Activated CD4-positive, alpha-beta T cell treated with anti-CD3 and anti-CD28 coated beads, Interleukin-2, amount 50 U/mL, for 48 hours (primary cell): ENCODE measurements around the gene ATN1.
A peak's percentile ranks its signal among the peaks of the same experiment; 100 is the strongest.

Experiments
- DNase-seq, 2 experiments: peaks; one replicate each; pipeline ENCODE4 v3.0.0-alpha.2; 2020

Gene ATN1

DNA sequence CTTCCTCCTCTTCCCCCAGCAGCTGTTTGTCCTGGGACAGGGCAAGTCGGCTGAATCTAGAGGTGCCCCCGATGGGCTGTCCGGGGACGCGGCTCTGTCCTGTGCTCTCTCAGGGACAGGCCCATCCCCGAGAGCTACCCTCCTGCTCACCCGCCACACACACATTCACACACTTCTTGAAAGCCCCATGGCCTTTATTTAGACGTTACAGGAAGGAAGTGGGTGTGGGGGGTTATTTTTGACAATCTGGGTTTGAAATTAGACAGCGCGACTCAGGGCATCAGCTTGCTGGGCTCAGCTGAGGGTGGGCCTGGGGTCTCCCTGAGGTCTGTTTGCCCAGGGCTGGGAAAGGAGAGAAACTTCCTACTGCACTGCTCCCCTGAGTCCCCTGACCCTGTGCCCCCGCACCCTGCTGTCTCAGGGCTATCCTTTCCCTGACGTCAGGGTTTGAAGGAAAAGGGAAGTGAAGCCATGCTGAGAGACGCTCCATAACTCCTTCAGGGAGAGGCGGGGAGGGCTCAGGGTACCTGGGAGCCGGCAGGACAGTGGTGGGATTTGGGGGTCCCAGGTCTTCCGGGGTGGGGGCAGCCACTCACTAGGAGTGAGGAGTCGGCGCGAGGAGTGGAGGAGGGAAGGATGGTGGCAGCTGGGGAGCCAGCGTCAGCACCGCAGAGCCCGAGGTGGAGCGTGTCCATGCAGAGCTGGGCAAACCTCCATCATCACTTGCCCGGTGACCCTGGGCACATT lies 31.5 kb downstream of the ATN1 start:
- peak; percentile 68 to 76 for DNase-seq

DNA sequence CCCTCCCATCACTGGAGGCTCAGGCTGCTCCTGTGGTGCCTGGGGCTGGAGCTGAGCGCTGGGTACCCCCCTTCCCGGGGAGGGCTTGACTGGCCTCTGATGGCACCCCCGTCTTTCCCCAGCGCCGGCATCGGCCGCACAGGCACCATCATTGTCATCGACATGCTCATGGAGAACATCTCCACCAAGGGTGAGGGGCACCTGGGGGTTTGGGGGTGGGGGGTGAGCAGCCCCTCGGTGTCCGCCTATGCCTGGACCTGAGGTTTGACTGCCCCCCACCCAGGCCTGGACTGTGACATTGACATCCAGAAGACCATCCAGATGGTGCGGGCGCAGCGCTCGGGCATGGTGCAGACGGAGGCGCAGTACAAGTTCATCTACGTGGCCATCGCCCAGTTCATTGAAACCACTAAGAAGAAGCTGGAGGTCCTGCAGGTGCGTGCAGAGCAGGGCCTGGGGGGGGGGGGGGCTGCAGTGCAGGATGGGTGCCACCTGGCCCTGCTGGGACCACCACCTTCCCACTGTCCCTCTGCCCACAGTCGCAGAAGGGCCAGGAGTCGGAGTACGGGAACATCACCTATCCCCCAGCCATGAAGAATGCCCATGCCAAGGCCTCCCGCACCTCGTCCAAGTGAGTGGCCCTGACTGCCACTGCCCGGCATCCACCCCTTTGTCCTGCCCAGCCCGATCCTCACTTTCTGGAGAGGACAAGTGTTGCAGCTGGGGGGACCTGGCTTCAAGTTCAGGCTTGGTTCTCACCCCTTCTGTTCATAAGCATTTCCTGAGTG lies 32.2 kb downstream of the ATN1 start:
- no peak for DNase-seq

DNA sequence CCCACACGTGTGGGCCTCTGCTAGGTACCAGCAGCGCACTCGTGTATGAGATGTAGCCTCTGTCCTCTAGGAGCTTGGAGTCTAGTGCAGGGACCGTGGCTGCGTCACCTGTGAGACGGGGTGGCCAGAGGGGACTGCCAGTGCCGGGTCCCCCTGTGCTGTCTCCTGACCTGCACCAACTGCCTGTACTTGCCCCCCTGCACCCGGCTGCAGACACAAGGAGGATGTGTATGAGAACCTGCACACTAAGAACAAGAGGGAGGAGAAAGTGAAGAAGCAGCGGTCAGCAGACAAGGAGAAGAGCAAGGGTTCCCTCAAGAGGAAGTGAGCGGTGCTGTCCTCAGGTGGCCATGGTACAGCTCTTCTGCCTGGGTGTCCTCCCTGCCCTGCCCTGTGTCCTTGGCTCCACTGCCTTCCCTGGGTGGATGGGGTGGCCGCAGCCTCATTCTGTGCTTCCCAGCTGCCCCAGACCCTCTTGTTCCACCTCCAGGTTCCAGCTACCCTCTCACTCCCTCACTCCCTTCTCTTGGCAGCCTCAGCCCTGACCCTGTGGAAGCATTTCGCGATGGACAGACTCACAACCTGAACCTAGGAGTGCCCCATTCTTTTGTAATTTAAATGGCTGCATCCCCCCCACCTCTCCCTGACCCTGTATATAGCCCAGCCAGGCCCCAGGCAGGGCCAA lies 33.0 kb downstream of the ATN1 start:
- peak in 1 of 2 experiments; percentile 49 for DNase-seq

DNA sequence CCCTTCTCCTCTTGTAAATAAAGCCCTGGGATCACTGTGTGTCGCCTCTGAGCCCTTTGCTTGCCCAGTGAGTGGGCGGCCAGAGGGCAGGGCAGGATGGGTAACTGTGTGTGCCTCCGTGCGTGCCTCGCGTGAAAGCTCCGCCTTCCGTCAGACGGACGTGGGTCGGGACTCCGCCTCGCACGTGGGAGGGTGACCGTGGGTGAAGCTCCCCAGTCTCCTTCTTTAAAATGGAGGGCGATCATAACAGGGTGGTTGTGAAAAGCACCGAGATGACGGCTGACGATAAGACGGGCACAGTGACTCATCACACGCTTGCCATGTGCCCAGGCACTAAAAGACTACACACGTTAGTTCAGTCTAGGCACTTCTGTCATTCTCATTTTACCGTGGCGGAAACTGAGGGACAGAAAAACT lies 33.5 kb downstream of the ATN1 start:
- DNase-seq, result peak; percentile 96 to 98

DNA sequence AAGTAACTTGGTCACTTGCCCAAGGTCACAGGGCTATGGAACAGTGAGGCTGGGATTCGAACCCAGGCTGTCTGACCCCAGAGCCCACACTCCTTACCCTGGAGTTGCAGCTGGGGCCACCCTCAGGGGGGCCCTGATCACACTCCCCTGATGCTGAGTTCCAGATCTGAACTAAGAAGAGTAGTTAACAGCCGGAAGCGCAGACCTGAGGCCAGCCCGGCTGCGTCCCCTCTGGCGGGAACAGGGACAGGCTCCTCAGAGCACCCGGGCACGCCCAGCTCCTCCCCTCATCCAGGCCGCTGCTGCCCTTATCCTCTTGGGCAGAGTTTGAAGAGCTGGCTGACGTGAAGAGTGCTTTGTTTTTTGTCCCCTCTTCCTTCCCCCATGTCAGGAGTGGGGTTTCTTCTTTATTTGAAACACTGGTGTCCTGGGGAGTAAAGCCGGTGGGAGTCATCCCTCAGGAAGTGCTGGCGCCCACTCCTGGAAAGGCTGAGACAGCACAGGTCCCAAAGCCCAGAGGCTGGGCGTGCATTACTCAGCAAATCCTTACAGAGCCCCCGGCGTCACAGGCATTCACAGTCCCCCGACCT lies 34.0 kb downstream of the ATN1 start:
- peak; percentile 73 to 77 for DNase-seq

DNA sequence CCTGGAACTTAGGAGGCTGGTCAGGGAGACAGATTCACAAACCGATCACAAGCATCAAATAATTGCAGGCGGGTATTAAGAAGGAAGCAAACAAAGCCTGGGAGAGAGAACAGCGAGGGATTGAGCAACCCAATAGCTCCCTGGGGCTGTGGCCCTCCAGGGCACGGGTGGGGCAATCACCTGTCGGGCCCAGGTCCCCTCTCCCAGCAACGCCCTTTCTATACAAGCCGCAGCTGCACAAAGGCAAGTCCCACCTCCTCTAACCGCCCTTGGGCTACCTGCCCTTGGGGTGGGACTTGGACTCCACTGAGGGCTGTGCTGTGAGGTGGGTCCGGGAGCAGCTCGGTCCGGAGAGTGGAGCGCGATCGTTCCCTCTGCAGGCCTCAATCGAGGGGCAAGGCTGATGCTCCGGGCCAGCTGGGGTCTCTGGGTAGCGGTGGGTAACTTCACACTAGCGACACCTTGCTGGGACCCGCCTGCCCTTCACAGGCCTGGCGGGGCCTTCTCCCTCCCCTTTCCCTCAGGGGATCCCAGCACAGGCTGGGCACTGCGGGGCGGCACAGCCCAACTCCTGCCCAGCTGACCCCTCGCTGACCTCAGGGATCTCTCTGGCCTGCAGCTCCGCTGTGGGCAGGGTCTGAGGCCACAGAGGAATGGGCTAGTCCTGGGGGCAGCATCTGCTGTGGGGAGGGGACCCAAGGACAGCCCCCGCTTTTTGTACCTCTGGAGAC lies 34.7 kb downstream of the ATN1 start:
- no peak for DNase-seq

DNA sequence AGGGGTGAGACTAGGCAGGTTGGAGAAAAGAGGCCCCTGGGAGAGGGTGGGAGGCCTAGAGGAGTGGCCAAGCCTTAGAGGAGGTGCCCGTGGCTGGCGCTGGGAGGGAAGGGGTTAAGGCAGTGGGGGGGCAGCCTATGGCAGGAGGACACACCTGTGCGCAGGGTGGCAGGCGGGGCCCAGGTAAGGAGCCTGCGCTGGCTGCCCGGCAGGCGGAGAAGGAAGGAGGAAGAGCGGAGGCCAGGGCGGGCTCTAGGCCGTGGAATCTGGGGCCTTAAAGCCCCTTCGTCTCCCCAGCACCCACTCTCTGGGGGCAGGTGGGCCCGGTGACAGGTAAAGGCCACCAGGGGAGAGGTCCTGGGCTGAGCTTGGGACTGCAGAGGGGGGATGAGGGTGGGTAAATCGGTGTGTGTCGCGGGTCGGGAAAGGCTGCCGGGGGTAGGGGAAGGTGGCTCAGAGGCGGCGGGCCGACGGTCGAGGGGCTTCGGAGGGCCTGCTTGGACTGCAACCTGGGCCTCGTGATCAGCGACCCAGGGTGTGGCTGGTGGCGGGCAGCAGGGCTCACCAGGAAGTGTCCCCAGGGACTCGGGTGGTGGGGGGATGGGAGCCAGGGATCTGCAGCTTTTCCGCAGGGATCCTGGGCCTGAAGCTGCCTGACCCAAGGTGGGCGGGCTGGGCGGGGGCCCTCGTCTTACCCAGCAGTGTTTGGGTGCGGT lies 35.4 kb downstream of the ATN1 start:
- DNase-seq, result no peak

DNA sequence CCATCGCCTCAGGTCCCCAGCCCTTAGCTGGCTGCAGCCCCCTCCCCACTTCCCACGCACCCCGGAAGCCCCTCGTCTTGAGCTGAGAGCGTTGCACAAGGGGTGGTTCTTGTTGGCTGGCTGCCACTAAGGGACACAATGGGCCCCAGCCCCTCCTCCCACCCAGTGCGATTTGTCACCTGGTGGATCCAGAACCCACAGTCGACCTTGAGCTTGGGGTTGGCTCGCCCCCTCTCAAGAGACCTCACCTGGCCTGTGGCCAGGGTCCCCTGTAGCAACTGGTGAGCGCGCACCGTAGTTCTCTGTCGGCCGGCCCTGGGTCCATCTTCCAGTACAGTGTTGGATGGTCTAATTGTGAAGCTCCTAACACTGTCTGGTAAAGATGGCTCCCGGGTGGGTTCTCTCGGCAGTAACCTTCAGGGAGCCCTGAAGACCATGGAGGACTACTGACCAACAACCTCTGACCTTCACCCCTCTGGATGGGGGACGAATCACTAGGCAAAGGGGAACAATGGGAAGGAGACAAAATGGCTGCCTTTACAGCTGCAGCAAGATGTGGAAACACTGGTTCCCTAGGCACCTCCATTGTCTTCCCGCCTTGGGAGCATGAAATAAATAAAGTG lies 36.1 kb downstream of the ATN1 start:
- no peak for DNase-seq

DNA sequence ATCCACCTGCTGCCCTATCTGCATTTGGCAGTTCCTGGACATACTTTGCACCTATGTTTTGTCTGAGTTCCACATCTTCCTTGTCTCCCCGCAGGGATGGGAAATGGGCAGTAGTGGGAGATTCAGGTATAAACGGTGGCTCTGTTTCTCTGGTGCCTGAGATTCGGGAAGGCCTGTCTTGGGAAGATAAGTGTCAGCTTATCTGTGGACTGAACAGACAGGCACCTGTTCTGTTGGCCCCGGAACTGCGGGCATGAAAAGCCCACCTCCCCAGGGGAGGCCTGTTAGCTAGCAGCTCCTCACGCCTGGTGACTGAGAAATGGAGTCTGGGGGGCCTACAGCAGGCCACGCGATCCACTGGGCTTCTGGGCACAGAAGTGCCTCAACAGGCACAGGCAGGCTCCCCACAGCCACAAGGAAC lies 36.9 kb downstream of the ATN1 start:
- DNase-seq, result no peak

DNA sequence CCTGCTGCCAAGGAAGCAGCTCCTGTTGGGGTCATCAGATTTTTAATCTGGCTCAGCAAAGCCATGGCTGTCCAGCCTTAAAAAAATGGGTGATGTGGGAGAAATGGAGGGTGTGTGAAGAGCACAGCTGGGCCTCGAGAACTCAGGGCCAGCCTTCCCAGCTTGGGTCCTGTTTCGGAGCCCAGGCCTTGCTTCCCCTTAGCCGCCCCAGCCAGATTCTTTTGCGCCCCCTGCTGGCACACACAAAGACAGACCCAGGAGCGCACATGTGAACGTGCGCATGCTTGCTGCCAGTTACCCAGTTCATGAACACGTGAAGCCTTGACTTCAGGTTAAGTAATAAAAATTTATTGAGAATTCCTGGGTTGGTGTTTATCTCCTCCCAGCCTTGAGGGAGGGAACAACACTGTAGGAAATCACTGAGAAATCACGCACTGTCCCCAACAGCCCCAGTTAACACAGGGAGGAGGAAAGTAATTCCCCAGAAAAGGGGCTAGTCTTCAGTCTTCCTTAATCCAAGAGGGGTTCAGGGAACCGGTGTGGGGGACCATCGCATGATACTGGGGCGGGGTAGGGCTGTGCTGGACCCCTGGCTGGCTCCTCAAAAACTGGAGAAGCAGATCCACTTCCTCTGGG lies 37.4 kb downstream of the ATN1 start:
- DNase-seq, result peak; percentile 89 to 92

DNA sequence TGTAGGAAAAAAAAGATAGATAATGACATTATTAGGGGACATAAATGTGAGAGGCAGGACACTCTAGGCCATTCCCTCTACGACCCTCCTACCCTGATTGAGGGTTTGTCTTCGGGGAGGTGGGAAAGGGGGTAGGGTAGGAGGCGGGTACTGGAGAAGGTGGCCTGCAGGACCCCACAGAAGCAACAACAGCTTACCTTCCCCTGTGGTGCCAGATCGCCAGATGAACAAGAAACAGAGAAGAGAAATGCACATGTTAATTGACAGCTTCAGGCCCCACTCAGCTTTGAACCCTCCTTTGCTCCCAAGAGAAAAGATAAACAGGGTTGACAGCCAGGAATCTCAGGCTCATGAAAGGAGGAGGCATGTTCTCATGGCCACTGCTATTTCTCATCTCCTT lies 38.0 kb downstream of the ATN1 start:
- no peak for DNase-seq

DNA sequence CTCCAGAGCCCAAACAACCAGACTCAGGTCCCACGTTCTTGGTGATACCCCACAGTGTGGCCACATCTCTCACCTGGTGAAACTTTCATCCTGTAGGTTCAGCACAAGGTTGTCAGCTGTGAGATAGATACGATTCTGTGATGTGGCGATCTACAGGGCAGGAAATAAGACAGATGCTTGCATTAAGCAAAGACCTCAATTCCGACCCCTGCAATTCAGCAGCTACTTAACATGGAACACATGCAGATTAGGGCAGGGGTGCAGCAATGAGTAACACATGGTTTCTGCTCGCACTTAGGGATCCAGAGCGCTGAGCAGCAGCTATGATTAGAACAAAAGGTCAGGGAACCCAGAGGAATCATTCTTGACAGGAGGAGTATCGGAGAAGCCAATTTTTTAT lies 38.6 kb downstream of the ATN1 start:
- DNase-seq, result no peak

DNA sequence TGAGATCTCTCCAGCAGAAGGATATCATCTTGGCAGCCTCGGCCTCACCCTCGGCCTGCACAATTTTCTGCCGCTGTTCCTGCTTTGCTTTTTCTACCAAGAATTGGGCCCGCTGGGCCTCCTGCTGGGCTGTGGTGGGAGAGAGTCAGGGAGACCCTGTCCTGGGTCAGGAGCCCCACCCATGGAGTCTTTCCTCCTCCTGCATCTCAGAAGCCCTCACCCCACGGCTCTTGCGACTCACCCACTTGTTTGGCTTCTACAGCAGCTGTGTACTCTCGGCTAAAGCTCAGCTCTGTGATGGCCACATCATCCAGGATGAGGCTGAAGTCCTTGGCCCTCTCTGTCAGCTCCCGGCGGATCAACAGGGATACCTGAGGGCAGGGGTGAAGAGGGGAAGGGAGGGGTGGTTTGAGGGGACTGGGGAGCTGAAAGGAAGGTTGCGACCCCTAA lies 39.9 kb downstream of the ATN1 start:
- DNase-seq, result no peak

DNA sequence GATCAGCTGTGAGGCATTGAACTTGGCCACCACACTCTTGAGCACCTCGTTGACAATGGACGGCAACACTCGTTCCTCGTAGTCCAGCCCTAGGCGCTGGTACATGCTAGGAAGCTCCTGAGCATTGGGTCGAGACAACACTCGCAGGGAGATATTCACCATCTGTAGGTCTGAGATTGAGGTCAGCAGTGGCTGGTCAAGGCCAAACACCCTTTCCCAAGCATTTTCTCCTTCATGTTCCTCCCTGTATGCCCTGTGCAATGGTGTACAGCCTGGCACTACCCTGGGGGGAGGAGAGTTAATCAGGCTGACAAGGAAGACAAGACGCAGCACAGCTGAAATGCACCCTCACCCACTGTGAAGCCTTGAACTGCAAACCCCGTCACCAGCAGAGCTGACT lies 40.7 kb downstream of the ATN1 start:
- DNase-seq, result no peak

DNA sequence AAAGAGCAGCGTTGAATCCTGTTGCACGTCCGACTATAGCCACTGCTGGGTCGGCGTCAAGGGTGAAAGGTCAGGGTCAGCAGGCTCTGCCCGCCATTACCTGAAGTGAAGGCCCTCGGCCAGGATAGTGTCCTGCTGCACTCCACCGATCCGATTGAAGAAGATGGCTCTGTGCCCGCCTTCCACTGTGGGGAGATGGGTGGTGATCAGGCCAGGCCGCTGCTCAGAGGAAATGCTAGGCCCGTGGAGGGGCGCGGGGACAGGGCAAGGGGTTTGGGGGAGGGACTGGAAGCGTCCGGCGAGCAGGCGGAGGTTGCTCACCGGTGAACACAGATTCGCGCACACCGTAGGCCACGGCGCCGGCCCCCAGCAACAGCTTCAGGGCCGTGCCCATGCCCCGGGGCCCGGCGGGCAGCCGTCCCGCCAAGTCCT lies 42.4 kb downstream of the ATN1 start:
- DNase-seq, result peak; percentile 25 to 41

DNA sequence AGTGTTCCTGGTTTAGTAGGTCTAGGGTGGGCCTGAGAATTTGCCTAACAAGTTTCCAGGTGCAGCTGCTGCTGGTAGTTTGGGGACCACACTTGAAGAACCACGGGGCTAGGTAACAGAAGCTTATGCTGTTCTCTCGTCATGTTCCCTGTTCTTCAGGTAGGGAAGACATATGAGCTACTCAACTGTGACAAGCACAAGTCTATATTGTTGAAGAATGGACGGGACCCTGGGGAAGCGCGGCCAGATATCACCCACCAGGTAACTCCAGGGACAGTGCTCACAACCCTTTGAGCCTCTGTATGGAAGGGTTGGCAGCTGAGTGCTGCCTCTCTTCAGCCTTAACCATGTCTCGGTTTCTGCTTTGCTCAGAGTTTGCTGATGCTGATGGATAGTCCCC lies 46.4 kb downstream of the ATN1 start:
- no peak for DNase-seq

DNA sequence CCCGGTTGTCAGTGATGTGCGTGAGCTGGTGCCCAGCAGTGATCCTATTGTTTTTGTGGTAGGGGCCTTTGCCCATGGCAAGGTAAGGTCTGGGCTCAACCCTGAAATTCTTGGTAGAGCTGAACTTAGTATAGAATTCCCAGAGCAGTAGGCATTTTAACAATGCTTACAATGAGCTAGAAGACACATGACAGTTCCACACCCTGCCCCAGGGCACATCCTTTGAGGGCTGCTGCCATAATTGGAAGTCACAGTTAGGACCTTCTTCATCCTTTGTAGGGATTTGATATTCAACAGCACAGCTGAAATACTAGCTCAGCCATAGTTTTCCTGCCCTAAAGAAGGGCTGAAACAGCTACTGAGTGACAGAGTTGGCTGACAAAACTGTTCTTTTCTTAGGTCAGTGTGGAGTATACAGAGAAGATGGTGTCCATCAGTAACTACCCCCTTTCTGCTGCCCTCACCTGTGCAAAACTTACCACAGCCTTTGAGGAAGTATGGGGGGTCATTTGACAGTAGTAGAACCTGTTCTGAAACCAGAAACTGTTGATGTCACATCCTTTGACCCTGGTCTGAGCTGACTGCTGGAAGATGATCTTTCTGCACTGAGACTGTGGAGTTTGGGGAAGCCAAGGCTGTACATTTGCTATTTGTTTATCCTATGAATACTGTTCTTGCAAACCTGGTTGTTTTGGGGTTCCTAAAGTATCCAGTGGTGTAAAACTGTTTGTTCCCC lies 47.7 kb downstream of the ATN1 start:
- no peak for DNase-seq

DNA sequence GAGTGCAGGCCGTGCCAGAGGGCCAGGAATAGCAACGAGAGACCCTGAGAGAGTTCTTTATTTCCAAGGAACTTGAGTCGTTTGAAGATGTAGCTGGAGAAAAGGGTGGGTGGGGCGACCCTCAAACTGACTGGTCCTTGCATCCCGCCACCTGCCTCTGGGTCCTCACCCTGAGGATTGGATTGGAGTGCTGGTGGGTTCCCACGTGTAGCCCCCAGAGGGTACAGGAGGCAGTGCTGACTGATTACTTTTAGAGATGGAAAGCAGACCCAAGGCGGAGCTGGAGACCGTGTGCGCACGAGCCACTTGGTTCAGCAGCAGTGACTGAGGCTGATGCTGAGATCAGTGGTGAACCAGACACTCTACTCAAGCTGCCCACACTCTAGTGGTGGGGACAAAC lies 49.9 kb downstream of the ATN1 start:
- DNase-seq, result no peak

DNA sequence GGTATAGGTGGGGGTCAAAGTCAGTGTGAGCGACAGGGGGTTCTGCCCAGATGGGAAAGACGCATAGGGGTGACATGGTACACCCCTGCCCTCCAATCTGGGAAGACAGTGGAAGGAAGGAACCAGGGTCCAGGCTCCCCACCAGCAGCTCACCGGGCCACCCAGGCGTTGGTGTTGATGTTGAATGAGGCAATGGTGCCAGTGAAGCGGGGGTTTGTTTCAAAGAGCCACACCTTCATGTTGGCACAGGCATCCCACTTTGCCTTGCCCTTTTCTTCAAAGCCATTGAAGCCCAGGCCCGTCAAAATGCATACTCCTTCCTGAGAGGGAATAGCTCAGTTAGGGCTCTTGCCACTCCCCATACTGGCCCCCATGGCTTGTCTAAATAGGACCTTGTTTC lies 50.4 kb downstream of the ATN1 start:
- DNase-seq, result no peak

DNA sequence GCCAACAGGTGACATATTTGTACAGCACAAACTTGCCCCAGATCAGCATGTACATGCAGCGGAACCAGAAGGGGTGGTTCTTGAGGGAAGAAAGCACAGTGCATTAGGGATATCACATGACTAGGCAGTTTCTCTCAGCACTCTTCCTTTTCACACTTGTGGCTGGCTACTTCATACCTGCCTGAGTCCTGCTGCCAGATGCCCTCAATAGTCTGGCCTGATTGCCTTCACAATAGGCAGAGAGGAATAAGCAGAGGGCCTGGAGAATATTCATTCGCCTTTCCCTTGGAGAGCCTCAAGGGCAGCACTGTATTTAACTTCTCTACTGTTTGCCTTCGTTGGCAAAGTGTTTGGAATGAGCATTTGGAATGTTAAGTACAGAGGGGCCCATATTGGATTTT lies 50.9 kb downstream of the ATN1 start:
- DNase-seq, result no peak
